IMR-90 (cell line): Measurements from ENCODE around the gene ZNF587. TPM values are rescaled to one million over a fixed set of nuclear protein-coding genes. Genes with fewer than 3 reads are reported as not detected.

Experiments used
- ATAC-seq: fragments of 200-7000 bp; cut with Tn5 transposase; 2 replicates; pipeline ENCODE4 v1.9.1; 2020; ENCODE audit warnings: low read depth, mild to moderate bottlenecking, moderate library complexity
- BruUV-seq: library from RNA; stranded (reverse); fragments of 400-500 nt; replicated peaks from 2 replicates; lab custom pipeline; 2021; lab: Mats Ljungman, UMichigan
- CTCF ChIA-PET: fragments of 300-600 bp; formaldehyde crosslinking; extraction: SDS; loops from one replicate; lab custom pipeline; 2021; ENCODE audit warnings: antibody characterized with exemption; lab: Yijun Ruan, JAX
- POLR2A ChIA-PET: fragments of 300-600 bp; sonication (Branson Sonifier 250); formaldehyde crosslinking; loops from one replicate; lab custom pipeline; 2022; ENCODE audit warnings: antibody characterized with exemption; ENCODE audit not compliant: unreplicated experiment; lab: Charles Lee
- DNase-seq: peaks from one replicate; pipeline ENCODE4 v3.0.0; 2013
- H2AFZ ChIP-seq: replicated peaks from 2 replicates; pipeline ENCODE3; 2013; ENCODE audit warnings: low read length, mild to moderate bottlenecking; ENCODE audit not compliant: poor library complexity
- H2AK5ac ChIP-seq: 2 replicates; pipeline ENCODE4 v1.6.1; 2013; ENCODE audit warnings: low read depth, low read length, inconsistent platforms
- H2AK9ac ChIP-seq: replicated peaks from 2 replicates; pipeline ENCODE3; 2013; ENCODE audit warnings: mild to moderate bottlenecking, low read depth, low read length, moderate library complexity; ENCODE audit not compliant: poor library complexity
- H2BK120ac ChIP-seq: 2 replicates; pipeline ENCODE4 v1.6.1; 2013; ENCODE audit warnings: low read depth, low read length, inconsistent platforms
- H2BK15ac ChIP-seq: 3 replicates; pipeline ENCODE4 v1.6.1; 2013; ENCODE audit warnings: low read depth, low read length, inconsistent platforms
- H2BK20ac ChIP-seq: 2 replicates; pipeline ENCODE4 v1.6.1; 2013; ENCODE audit warnings: low read depth, mild to moderate bottlenecking, inconsistent platforms, low read length, moderate library complexity
- H2BK5ac ChIP-seq: 2 replicates; pipeline ENCODE4 v1.6.1; 2013; ENCODE audit warnings: mild to moderate bottlenecking, low read depth, low read length, inconsistent platforms; ENCODE audit not compliant: poor library complexity, severe bottlenecking
- H3K14ac ChIP-seq: replicated peaks from 2 replicates; pipeline ENCODE4 v1.6.1; 2013; ENCODE audit warnings: low read depth, low read length, inconsistent platforms
- H3K18ac ChIP-seq: 2 replicates; pipeline ENCODE4 v1.6.1; 2013; ENCODE audit warnings: low read depth, low read length, control low read depth
- H3K23ac ChIP-seq: 2 replicates; pipeline ENCODE4 v1.6.1; 2013; ENCODE audit warnings: low read depth, low read length, inconsistent platforms
- H3K27ac ChIP-seq: 2 replicates; pipeline ENCODE4 v1.5.1; 2013; ENCODE audit warnings: mild to moderate bottlenecking, control low read depth, low read length; ENCODE audit not compliant: insufficient read depth
- H3K27me3 ChIP-seq: 2 replicates; pipeline ENCODE4 v1.6.1; 2013; ENCODE audit warnings: low read length; ENCODE audit not compliant: control insufficient read depth, insufficient read depth
- H3K36me3 ChIP-seq: 2 replicates; pipeline ENCODE4 v1.6.1; 2013; ENCODE audit warnings: low read length, mixed read lengths; ENCODE audit not compliant: control insufficient read depth, insufficient read depth
- H3K4ac ChIP-seq: 2 replicates; pipeline ENCODE4 v1.6.1; 2013; ENCODE audit warnings: low read depth, low read length, inconsistent platforms
- H3K4me1 ChIP-seq: 2 replicates; pipeline ENCODE4 v1.6.1; 2013; ENCODE audit warnings: low read length, mixed read lengths; ENCODE audit not compliant: control insufficient read depth, insufficient read depth
- H3K4me2 ChIP-seq: 2 replicates; pipeline ENCODE4 v1.6.1; 2013; ENCODE audit warnings: low read depth, mild to moderate bottlenecking, control low read depth, low read length, moderate library complexity
- H3K4me3 ChIP-seq: 2 replicates; pipeline ENCODE4 v1.5.1; 2013; ENCODE audit warnings: low read depth, mild to moderate bottlenecking, control low read depth, low read length, moderate library complexity; ENCODE audit not compliant: insufficient read depth
- H3K56ac ChIP-seq: 2 replicates; pipeline ENCODE4 v1.6.1; 2013; ENCODE audit warnings: low read length, inconsistent platforms; ENCODE audit not compliant: insufficient read depth; ENCODE audit errors: extremely low read depth
- H3K79me1 ChIP-seq, 2 experiments: 2 replicates each; pipeline ENCODE4 v1.6.1; 2013; ENCODE audit warnings: low read length in 2 of 2, inconsistent platforms in 1 of 2, low read depth in 1 of 2
- H3K9ac ChIP-seq: 2 replicates; pipeline ENCODE4 v1.6.1; 2013; ENCODE audit warnings: low read depth, low read length, control low read depth
- H3K9me1 ChIP-seq: 2 replicates; pipeline ENCODE4 v1.6.1; 2013; ENCODE audit warnings: low read length, inconsistent platforms; ENCODE audit not compliant: insufficient read depth
- H3K9me3 ChIP-seq: 2 replicates; pipeline ENCODE4 v1.6.1; 2013; ENCODE audit warnings: low read length; ENCODE audit not compliant: control insufficient read depth, insufficient read depth
- H4K20me1 ChIP-seq: 2 replicates; pipeline ENCODE4 v1.6.1; 2013; ENCODE audit warnings: low read length, inconsistent platforms; ENCODE audit not compliant: insufficient read depth
- H4K5ac ChIP-seq: 2 replicates; pipeline ENCODE4 v1.6.1; 2013; ENCODE audit warnings: mild to moderate bottlenecking, low read depth, low read length, control low read depth
- H4K8ac ChIP-seq, 2 experiments: 2 replicates each; pipeline ENCODE4 v1.6.1; 2013; ENCODE audit warnings: low read depth in 2 of 2, low read length in 2 of 2, control low read depth in 1 of 2, inconsistent platforms in 1 of 2
- H4K91ac ChIP-seq: 2 replicates; pipeline ENCODE4 v1.6.1; 2013; ENCODE audit warnings: low read depth, low read length, inconsistent platforms; ENCODE audit not compliant: insufficient read depth
- CHD1 ChIP-seq: IDR thresholded peaks from 2 replicates; pipeline ENCODE4 v1.6.1; 2012; ENCODE audit warnings: low read depth, low read length, improper control_type of control experiment
- CTCF ChIP-seq: conservative IDR thresholded peaks from 2 replicates; pipeline ENCODE4 v1.5.1; 2012; ENCODE audit warnings: mild to moderate bottlenecking, low read depth, low read length, improper control_type of control experiment
- FOS ChIP-seq: fragments of 150-350 bp; IDR thresholded peaks from 2 replicates; pipeline ENCODE4 v1.6.1; 2016; ENCODE audit warnings: low read depth, low read length
- MAFK ChIP-seq: IDR thresholded peaks from 2 replicates; pipeline ENCODE4 v1.6.1; 2012; ENCODE audit warnings: low read depth, low read length, improper control_type of control experiment
- MAZ ChIP-seq: IDR thresholded peaks from 2 replicates; pipeline ENCODE4 v1.6.1; 2012; ENCODE audit warnings: low read depth, mild to moderate bottlenecking, low read length, improper control_type of control experiment, moderate library complexity, borderline replicate concordance
- MXI1 ChIP-seq: IDR thresholded peaks from 2 replicates; pipeline ENCODE4 v1.6.1; 2012; ENCODE audit warnings: low read depth, mild to moderate bottlenecking, low read length, moderate library complexity, borderline replicate concordance
- NFE2L2 ChIP-seq: fragments of 150-350 bp; IDR thresholded peaks from 2 replicates; pipeline ENCODE4 v1.6.1; 2016; ENCODE audit warnings: low read depth, mild to moderate bottlenecking, low read length
- POLR2A ChIP-seq: IDR thresholded peaks from 2 replicates; pipeline ENCODE4 v1.6.1; 2012; ENCODE audit warnings: mild to moderate bottlenecking, low read depth, low read length
- RAD21 ChIP-seq: IDR thresholded peaks from 2 replicates; pipeline ENCODE4 v1.6.1; 2012; ENCODE audit warnings: low read length, improper control_type of control experiment
- RCOR1 ChIP-seq: IDR thresholded peaks from 2 replicates; pipeline ENCODE4 v1.6.1; 2012; ENCODE audit warnings: mild to moderate bottlenecking, low read length, improper control_type of control experiment; ENCODE audit not compliant: insufficient replicate concordance
- RFX5 ChIP-seq: IDR thresholded peaks from 2 replicates; pipeline ENCODE4 v1.8.0; 2012; ENCODE audit warnings: low read depth, mild to moderate bottlenecking, low read length, moderate library complexity
- SMC3 ChIP-seq: fragments of 150-350 bp; IDR thresholded peaks from 2 replicates; pipeline ENCODE4 v1.6.1; 2016; ENCODE audit warnings: low read depth, mild to moderate bottlenecking, antibody characterized with exemption, low read length, moderate library complexity
- USF2 ChIP-seq: fragments of 150-350 bp; IDR thresholded peaks from 2 replicates; pipeline ENCODE4 v1.6.1; 2017; ENCODE audit warnings: mild to moderate bottlenecking, antibody characterized with exemption, low read length, low read depth
- WGBS, 2 experiments: methylation state at CpG; one replicate each; pipeline versions ENCODE4 v1.1.5 to v1.1.7; 2013; ENCODE audit warnings: missing lambda C conversion rate in 2 of 2; ENCODE audit not compliant: insufficient read length in 1 of 2; ENCODE audit errors: extremely low coverage in 2 of 2; 5-methylcytosine and 5-hydroxymethylcytosine counted together
- dilution Hi-C: fragments of 300-500 bp; cut with HindIII; formaldehyde crosslinking; loops from one replicate; pipeline ENCODE4 v1.14.3; 2018; ENCODE audit warnings: low sequenced_read_pairs; ENCODE audit not compliant: unreplicated experiment
- in situ Hi-C: fragments of 300-500 bp; cut with MboI; formaldehyde crosslinking; loops from 3 replicates; pipeline ENCODE4 v1.14.3; 2019; ENCODE audit warnings: low sequenced_read_pairs, inconsistent platforms, mixed read lengths
- intact Hi-C: fragments of 100-400 bp; cut with micrococcal nuclease; formaldehyde crosslinking; loops from 2 replicates; pipeline ENCODE4 v1.10.0; 2022
- polyA plus RNA-seq, 3 experiments: library from polyadenylated mRNA; depleted of rRNA; stranded (reverse); fragments of >200 nt; gene quantifications; 2 replicates each; pipeline ENCODE4 v1.2.3, GENCODE V29; 2012; ENCODE audit warnings: low replicate concordance in 1 of 3
- total RNA-seq: library from RNA; depleted of rRNA; stranded (reverse); fragments of >200 nt; gene quantifications from 2 replicates; pipeline ENCODE4 v1.2.3, GENCODE V29; 2012

Gene ZNF587
- total and polyA plus RNA-seq, 2 of the 4 experiments (the other 2 are of a cell fraction) = 14.0 to 43.7 TPM

GRCh38 chr19:57819475-57820148 lies 30.0 kb upstream of the ZNF587 start (continued):
- no peak for TF ChIP-seq RCOR1
- no peak for TF ChIP-seq CHD1

DNA sequence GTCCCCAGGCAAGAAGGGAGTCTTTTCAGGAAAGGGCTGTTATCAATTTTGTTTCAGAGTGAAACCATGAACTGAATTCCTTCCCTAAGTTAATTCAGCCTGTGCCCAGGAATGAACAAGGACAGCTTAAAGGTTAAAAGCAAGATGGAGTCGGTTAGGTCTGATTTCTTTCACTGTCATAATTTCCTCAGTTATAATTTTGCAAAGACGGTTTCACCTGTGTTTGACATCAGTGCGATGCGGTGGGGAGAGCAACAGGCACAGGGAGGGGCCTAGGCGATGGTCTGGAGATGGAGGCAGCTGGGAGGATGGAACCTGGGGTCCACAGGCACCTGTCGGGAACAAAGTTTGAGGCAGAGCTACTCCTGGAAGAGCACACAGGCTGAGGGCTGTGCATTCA lies 29.1 kb upstream of the ZNF587 start:
- Histone ChIP-seq H2BK15ac (no peak overlapping the region), H2BK20ac (no peak overlapping the region), H3K4me3 (peak overlapping the region; percentile 89), H4K5ac (no peak overlapping the region), H3K18ac (no peak overlapping the region), H3K79me1 (peaks cover 4 to 56% of the 10 kb centered on the region in 2 experiments; a peak in 3 of 4 replicates), H4K91ac (no peak overlapping the region), H3K14ac (0 out of 2 replicates have a peak overlapping the region, but pooled peaks have one; percentile 28), H3K9me1 (peaks cover 4% of the 10 kb centered on the region), H3K56ac (no peak overlapping the region), H3K9ac (peak overlapping the region; percentile 88), H3K36me3 (peaks cover 1% of the 10 kb centered on the region), H2AFZ (no peak overlapping the region), H4K20me1 (peaks cover 15% of the 10 kb centered on the region), H3K23ac (peak overlapping the region; percentile 82), H4K8ac (peak overlapping the region in 1 of 2 experiments; percentile 33; a peak in 1 of 4 replicates), H3K4me1 (peaks cover 4% of the 10 kb centered on the region), H3K9me3 (no peaks in the 10 kb centered on the region), H2BK5ac (no peak overlapping the region), H3K27ac (no peak overlapping the region; the same call in 1 of the 2 replicates), H3K4ac (no peak overlapping the region), H3K27me3 (no peaks in the 10 kb centered on the region), H2BK120ac (no peak overlapping the region), H2AK9ac (no peak overlapping the region), H3K4me2 (peak overlapping the region; percentile 95), H2AK5ac (no peak overlapping the region)
- DNase-seq (no peak), ATAC-seq (no peak)
- POLR2A ChIA-PET = interaction anchor here (0.5 kb wide), 1 partner anchor 350 kb away, joined by 17 read pairs; no protein-coding TSS in a partner anchor
- in situ Hi-C loops (no loop called here), dilution Hi-C loops (no loop called here), intact Hi-C loops (no loop called here)
- no TSS peak for BruUV-seq
- CTCF ChIA-PET = no interaction called here
- no CpG with 5 or more reads among the region's 6 CpGs for WGBS, 2 experiments
- no peak for TF ChIP-seq POLR2A
- TF ChIP-seq FOS = no peak
- no peak for TF ChIP-seq MXI1
- no peak for TF ChIP-seq RAD21
- TF ChIP-seq SMC3 = no peak
- no peak for TF ChIP-seq NFE2L2
- TF ChIP-seq MAZ = no peak
- no peak for TF ChIP-seq USF2
- TF ChIP-seq CTCF = no peak
- TF ChIP-seq RCOR1 = no peak
- TF ChIP-seq RFX5 = no peak
- no peak for TF ChIP-seq MAFK
